DOHH2 (cell line): ENCODE results near the gene CLDN5.

Experiments used
- H3F3A ChIP-seq: fragments of 200-600 bp; sonication (generic), shearing (Covaris generic); 2 replicates; pipeline ENCODE4 v1.6.0; 2016; ENCODE audit warnings: antibody characterized with exemption, mild to moderate bottlenecking; ENCODE audit not compliant: control insufficient read depth, insufficient read depth
- H3K27ac ChIP-seq: fragments of 200-600 bp; sonication (generic); 2 replicates; pipeline ENCODE4 v1.5.1; 2014; ENCODE audit warnings: low read depth, mild to moderate bottlenecking, low read length, moderate library complexity
- H3K27me3 ChIP-seq: fragments of 200-600 bp; sonication (generic); 2 replicates; pipeline ENCODE4 v1.6.1; 2014; ENCODE audit warnings: mild to moderate bottlenecking, low read length, mixed read lengths; ENCODE audit not compliant: control insufficient read depth
- H3K36me3 ChIP-seq: fragments of 200-600 bp; sonication (generic); 2 replicates; pipeline ENCODE4 v1.6.1; 2014; ENCODE audit warnings: mild to moderate bottlenecking, low read length, moderate library complexity, mixed read lengths; ENCODE audit not compliant: control insufficient read depth
- H3K4me1 ChIP-seq: fragments of 200-600 bp; sonication (generic); 2 replicates; pipeline ENCODE4 v1.6.1; 2014; ENCODE audit warnings: mild to moderate bottlenecking, low read length, mixed read lengths; ENCODE audit not compliant: control insufficient read depth
- H3K4me2 ChIP-seq: fragments of 200-600 bp; sonication (generic); 2 replicates; pipeline ENCODE4 v1.6.0; 2014; ENCODE audit warnings: mild to moderate bottlenecking, low read length, moderate library complexity
- H3K4me3 ChIP-seq: fragments of 200-600 bp; sonication (generic); 2 replicates; pipeline ENCODE4 v1.5.1; 2014; ENCODE audit warnings: mild to moderate bottlenecking, low read length, mixed read lengths
- H3K79me2 ChIP-seq: fragments of 200-600 bp; sonication (generic); 2 replicates; pipeline ENCODE4 v1.6.1; 2014; ENCODE audit warnings: mild to moderate bottlenecking, low read length, mixed read lengths; ENCODE audit not compliant: control insufficient read depth
- H3K9me2 ChIP-seq: fragments of 200-600 bp; sonication (generic); replicated peaks from 2 replicates; pipeline ENCODE4 v1.6.1; 2014; ENCODE audit warnings: mild to moderate bottlenecking, low read length, mixed read lengths; ENCODE audit not compliant: control insufficient read depth
- H3K9me3 ChIP-seq: fragments of 200-600 bp; sonication (generic); 2 replicates; pipeline ENCODE4 v1.6.1; 2014; ENCODE audit warnings: antibody characterized with exemption, low read length, mixed read lengths; ENCODE audit not compliant: control insufficient read depth, insufficient read depth
- H4K20me1 ChIP-seq: fragments of 200-600 bp; sonication (generic); 2 replicates; pipeline ENCODE4 v1.6.0; 2014; ENCODE audit warnings: low read depth, mild to moderate bottlenecking, antibody characterized with exemption, low read length, moderate library complexity; ENCODE audit not compliant: control insufficient read depth, insufficient read depth
- CTCF ChIP-seq: fragments of 200-600 bp; sonication (generic); IDR thresholded peaks from one replicate; pipeline ENCODE4 v1.5.1; 2014; ENCODE audit warnings: antibody characterized with exemption, mild to moderate bottlenecking, low read depth, low read length; ENCODE audit not compliant: poor library complexity, severe bottlenecking
- EZH2phosphoT487 ChIP-seq: fragments of 200-600 bp; sonication (generic); IDR thresholded peaks from 2 replicates; pipeline ENCODE4 v1.6.1; 2017; ENCODE audit warnings: borderline replicate concordance, mild to moderate bottlenecking, antibody characterized with exemption, low read length, moderate library complexity, mixed read lengths

CLDN5 gene

GRCh38 chr22:19513823-19514222 is 10.4 kb downstream of the CLDN5 start:
- Histone ChIP-seq H3K4me2 (no peak overlapping the region), H3F3A (no peaks in the 10 kb centered on the region), H3K9me3 (no peaks in the 10 kb centered on the region), H3K36me3 (peaks cover 90% of the 10 kb centered on the region), H3K4me3 (no peak overlapping the region), H3K27me3 (no peaks in the 10 kb centered on the region), H4K20me1 (no peaks in the 10 kb centered on the region), H3K79me2 (no peaks in the 10 kb centered on the region), H3K9me2 (no peaks in the 10 kb centered on the region), H3K27ac (no peak overlapping the region), H3K4me1 (no peaks in the 10 kb centered on the region)
- TF ChIP-seq EZH2phosphoT487 (no peak), CTCF (no peak)

GRCh38 chr22:19510919-19511341 is 13.3 kb downstream of the CLDN5 start:
- Histone ChIP-seq H3K9me3 (no peaks in the 10 kb centered on the region), H3K27ac (no peak overlapping the region), H4K20me1 (no peaks in the 10 kb centered on the region), H3K4me1 (no peaks in the 10 kb centered on the region), H3K9me2 (no peaks in the 10 kb centered on the region), H3K36me3 (peaks cover 84% of the 10 kb centered on the region), H3K4me2 (no peak overlapping the region), H3K4me3 (no peak overlapping the region), H3F3A (no peaks in the 10 kb centered on the region), H3K27me3 (no peaks in the 10 kb centered on the region), H3K79me2 (no peaks in the 10 kb centered on the region)
- TF ChIP-seq CTCF (no peak), EZH2phosphoT487 (no peak)

GRCh38 chr22:19509923-19510322 is 14.3 kb downstream of the CLDN5 start:
- H3K27ac ChIP-seq, result no peak overlapping the region
- H3K36me3 ChIP-seq, result peaks cover 80% of the 10 kb centered on the region
- H3F3A ChIP-seq, result no peaks in the 10 kb centered on the region
- no peaks in the 10 kb centered on the region for H3K9me2 ChIP-seq
- H3K9me3 ChIP-seq, result no peaks in the 10 kb centered on the region
- no peak for TF ChIP-seq EZH2phosphoT487
- H3K79me2 ChIP-seq, result no peaks in the 10 kb centered on the region
- H3K4me3 ChIP-seq, result no peak overlapping the region
- H3K4me2 ChIP-seq, result no peak overlapping the region
- no peaks in the 10 kb centered on the region for H3K4me1 ChIP-seq
- H3K27me3 ChIP-seq, result no peaks in the 10 kb centered on the region
- H4K20me1 ChIP-seq, result no peaks in the 10 kb centered on the region

GRCh38 chr22:19509191-19509590 is 15.0 kb downstream of the CLDN5 start:
- TF ChIP-seq CTCF, result no peak
- TF ChIP-seq EZH2phosphoT487, result no peak
- no peaks in the 10 kb centered on the region for H3K27me3 ChIP-seq
- H3F3A ChIP-seq, result no peaks in the 10 kb centered on the region
- H3K9me3 ChIP-seq, result no peaks in the 10 kb centered on the region
- H3K4me1 ChIP-seq, result no peaks in the 10 kb centered on the region
- no peaks in the 10 kb centered on the region for H3K9me2 ChIP-seq
- H3K4me2 ChIP-seq, result no peak overlapping the region
- H3K79me2 ChIP-seq, result no peaks in the 10 kb centered on the region
- peaks cover 74% of the 10 kb centered on the region for H3K36me3 ChIP-seq
- H3K27ac ChIP-seq, result no peak overlapping the region
- H3K4me3 ChIP-seq, result no peak overlapping the region
- no peaks in the 10 kb centered on the region for H4K20me1 ChIP-seq
